ENCODE results near the gene IFI27L1. TPM values are rescaled to one million over a fixed set of nuclear protein-coding genes. Genes with fewer than 3 reads are reported as not detected.

Gene IFI27L1
- total and polyA plus RNA-seq, 2 of the 13 experiments (the other 11 are each of a cell fraction or from before 2014, with no cell fraction given): 11.9 to 19.0 TPM

- TF ChIP-seq, protein P1, sequence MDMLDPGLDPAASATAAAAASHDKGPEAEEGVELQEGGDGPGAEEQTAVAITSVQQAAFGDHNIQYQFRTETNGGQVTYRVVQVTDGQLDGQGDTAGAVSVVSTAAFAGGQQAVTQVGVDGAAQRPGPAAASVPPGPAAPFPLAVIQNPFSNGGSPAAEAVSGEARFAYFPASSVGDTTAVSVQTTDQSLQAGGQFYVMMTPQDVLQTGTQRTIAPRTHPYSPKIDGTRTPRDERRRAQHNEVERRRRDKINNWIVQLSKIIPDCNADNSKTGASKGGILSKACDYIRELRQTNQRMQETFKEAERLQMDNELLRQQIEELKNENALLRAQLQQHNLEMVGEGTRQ (IDR thresholded peaks at IDR 0.05; ENCODE audit: low read depth, low read length): no peak
- TF ChIP-seq, protein P1 (CRISPR knock-in tag; IDR thresholded peaks at IDR 0.05; ENCODE audit: borderline replicate concordance): no peak
- 0 out of 2 replicates have a peak, but pooled peaks have one; percentile 42 for TF ChIP-seq BORCS8-MEF2B (CRISPR knock-in tag; IDR thresholded peaks at IDR 0.05)
- TF ChIP-seq HNF1B (CRISPR knock-in tag; IDR thresholded peaks at IDR 0.05): peak; percentile 68
- TF ChIP-seq SNAPC2 (CRISPR knock-in tag; IDR thresholded peaks at IDR 0.05): no peak
- no peak for TF ChIP-seq ZSCAN21 (CRISPR knock-in tag; IDR thresholded peaks at IDR 0.05; ENCODE audit: borderline replicate concordance)
- no peak for TF ChIP-seq TERF1 (CRISPR knock-in tag; IDR thresholded peaks at IDR 0.05)
- TF ChIP-seq, protein P2, sequence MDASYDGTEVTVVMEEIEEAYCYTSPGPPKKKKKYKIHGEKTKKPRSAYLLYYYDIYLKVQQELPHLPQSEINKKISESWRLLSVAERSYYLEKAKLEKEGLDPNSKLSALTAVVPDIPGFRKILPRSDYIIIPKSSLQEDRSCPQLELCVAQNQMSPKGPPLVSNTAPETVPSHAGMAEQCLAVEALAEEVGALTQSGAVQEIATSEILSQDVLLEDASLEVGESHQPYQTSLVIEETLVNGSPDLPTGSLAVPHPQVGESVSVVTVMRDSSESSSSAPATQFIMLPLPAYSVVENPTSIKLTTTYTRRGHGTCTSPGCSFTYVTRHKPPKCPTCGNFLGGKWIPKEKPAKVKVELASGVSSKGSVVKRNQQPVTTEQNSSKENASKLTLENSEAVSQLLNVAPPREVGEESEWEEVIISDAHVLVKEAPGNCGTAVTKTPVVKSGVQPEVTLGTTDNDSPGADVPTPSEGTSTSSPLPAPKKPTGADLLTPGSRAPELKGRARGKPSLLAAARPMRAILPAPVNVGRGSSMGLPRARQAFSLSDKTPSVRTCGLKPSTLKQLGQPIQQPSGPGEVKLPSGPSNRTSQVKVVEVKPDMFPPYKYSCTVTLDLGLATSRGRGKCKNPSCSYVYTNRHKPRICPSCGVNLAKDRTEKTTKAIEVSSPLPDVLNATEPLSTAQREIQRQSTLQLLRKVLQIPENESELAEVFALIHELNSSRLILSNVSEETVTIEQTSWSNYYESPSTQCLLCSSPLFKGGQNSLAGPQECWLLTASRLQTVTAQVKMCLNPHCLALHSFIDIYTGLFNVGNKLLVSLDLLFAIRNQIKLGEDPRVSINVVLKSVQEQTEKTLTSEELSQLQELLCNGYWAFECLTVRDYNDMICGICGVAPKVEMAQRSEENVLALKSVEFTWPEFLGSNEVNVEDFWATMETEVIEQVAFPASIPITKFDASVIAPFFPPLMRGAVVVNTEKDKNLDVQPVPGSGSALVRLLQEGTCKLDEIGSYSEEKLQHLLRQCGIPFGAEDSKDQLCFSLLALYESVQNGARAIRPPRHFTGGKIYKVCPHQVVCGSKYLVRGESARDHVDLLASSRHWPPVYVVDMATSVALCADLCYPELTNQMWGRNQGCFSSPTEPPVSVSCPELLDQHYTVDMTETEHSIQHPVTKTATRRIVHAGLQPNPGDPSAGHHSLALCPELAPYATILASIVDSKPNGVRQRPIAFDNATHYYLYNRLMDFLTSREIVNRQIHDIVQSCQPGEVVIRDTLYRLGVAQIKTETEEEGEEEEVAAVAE (CRISPR knock-in tag; IDR thresholded peaks at IDR 0.05; ENCODE audit: borderline replicate concordance): 0 out of 2 replicates have a peak, but pooled peaks have one; percentile 31
- TF ChIP-seq BRCA1 (CRISPR knock-in tag; IDR thresholded peaks at IDR 0.05): peak; percentile 72; the same call in 1 of the 2 replicates
- no peak for TF ChIP-seq SATB2 (CRISPR knock-in tag; IDR thresholded peaks at IDR 0.05)
- TF ChIP-seq, protein P3, sequence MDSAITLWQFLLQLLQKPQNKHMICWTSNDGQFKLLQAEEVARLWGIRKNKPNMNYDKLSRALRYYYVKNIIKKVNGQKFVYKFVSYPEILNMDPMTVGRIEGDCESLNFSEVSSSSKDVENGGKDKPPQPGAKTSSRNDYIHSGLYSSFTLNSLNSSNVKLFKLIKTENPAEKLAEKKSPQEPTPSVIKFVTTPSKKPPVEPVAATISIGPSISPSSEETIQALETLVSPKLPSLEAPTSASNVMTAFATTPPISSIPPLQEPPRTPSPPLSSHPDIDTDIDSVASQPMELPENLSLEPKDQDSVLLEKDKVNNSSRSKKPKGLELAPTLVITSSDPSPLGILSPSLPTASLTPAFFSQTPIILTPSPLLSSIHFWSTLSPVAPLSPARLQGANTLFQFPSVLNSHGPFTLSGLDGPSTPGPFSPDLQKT (CRISPR knock-in tag; IDR thresholded peaks at IDR 0.05; ENCODE audit: borderline replicate concordance): no peak
- no peak for TF ChIP-seq PHF20 (CRISPR knock-in tag; IDR thresholded peaks at IDR 0.05)
Observed at GRCh38 chr14:94136575-94137331, 55.6 kb downstream of the IFI27L1 start (continued).
